Stimulated activated naive CD4-positive, alpha-beta T cell treated with Interleukin-2 at 50 U/mL for 16 hours (primary cell): ENCODE measurements around the gene FOXD4L3.
"Not testable (repeated sequence)": the region's sequence is repeated elsewhere in the genome, so short reads cannot be mapped to it uniquely, and the experiment has no call there.

Experiments
- DNase-seq: peaks from one replicate; lab custom pipeline; 2025; lab: John Stamatoyannopoulos, UW

The FOXD4L3 gene

GRCh38 chr9:68351689-68352088 is 49.0 kb downstream of the FOXD4L3 start:
- DNase-seq, result not testable (repeated sequence)
